Esophagus mucosa (tissue), 1 donor: Measurements from ENCODE around the gene VWF. TPM values are rescaled to one million over a fixed set of nuclear protein-coding genes. Genes with fewer than 3 reads are reported as not detected.
"Not testable (repeated sequence)": the region's sequence is repeated elsewhere in the genome, so short reads cannot be mapped to it uniquely, and the experiment has no call there.

ENCODE experiments used
- ATAC-seq: fragments of 200-7000 bp; cut with Tn5 transposase; one replicate; pipeline ENCODE4 v1.9.1; 2020
- total RNA-seq: library from RNA; stranded (reverse); gene quantifications from one replicate; pipeline ENCODE4 v1.2.4, GENCODE V29; 2023
- donor health status: DM: yes; HTN: yes; CAD: no.

Gene VWF
- total RNA-seq = 53.7 TPM

- ATAC-seq = peak; percentile 52
These were observed at the start of gene VWF for GRCh38 chr12:6124411-6125309. Gene VWF (minus strand): TSS chr12:6124670. CDS start chr12:6123196, 1,474 bp downstream.

- ATAC-seq = no peak
These were observed 48.4 kb upstream of the VWF start for GRCh38 chr12:6172862-6173261.

GRCh38 chr12:6172086-6172485, 47.6 kb upstream of the VWF start:
- ATAC-seq = no peak

GRCh38 chr12:6171409-6172015, 47.0 kb upstream of the VWF start:
- peak; percentile 65 for ATAC-seq

GRCh38 chr12:6167327-6168280, 43.1 kb upstream of the VWF start:
- ATAC-seq = peak; percentile 81

GRCh38 chr12:6166808-6167207, 42.3 kb upstream of the VWF start:
- ATAC-seq = no peak

- ATAC-seq = no peak
These were observed 40.9 kb upstream of the VWF start for GRCh38 chr12:6165395-6165794.

- ATAC-seq = no peak
These were observed 39.1 kb upstream of the VWF start for GRCh38 chr12:6163416-6164060.

- ATAC-seq = peak; percentile 38
These were observed 36.8 kb upstream of the VWF start for GRCh38 chr12:6161124-6161882.

- ATAC-seq = not testable (repeated sequence)
These were observed 35.7 kb upstream of the VWF start for GRCh38 chr12:6160049-6160649.

- not testable (repeated sequence) for ATAC-seq
These were observed 34.9 kb upstream of the VWF start for GRCh38 chr12:6159166-6160011.

- no peak for ATAC-seq
These were observed 34.3 kb upstream of the VWF start for GRCh38 chr12:6158749-6159148.

GRCh38 chr12:6158255-6158654, 33.8 kb upstream of the VWF start:
- ATAC-seq = no peak

GRCh38 chr12:6157482-6157881, 33.0 kb upstream of the VWF start:
- ATAC-seq = no peak

GRCh38 chr12:6154730-6155459, 30.4 kb upstream of the VWF start:
- peak; percentile 59 for ATAC-seq

- not testable (repeated sequence) for ATAC-seq
These were observed 24.3 kb upstream of the VWF start for GRCh38 chr12:6148722-6149121.

- ATAC-seq = no peak
These were observed 23.6 kb upstream of the VWF start for GRCh38 chr12:6148061-6148460.

GRCh38 chr12:6146951-6147350, 22.5 kb upstream of the VWF start:
- no peak for ATAC-seq

GRCh38 chr12:6146509-6146908, 22.0 kb upstream of the VWF start:
- ATAC-seq = no peak
